Endothelial cell of umbilical vein (primary cell): ENCODE results near the gene HERC6. TPM values are rescaled to one million over a fixed set of nuclear protein-coding genes. Genes with fewer than 3 reads are reported as not detected.
A peak's percentile ranks its signal among the peaks of the same experiment; 100 is the strongest.

Experiments
- BruUV-seq: library from RNA; stranded (reverse); fragments of 400-500 nt; replicated peaks from 2 replicates; lab custom pipeline; 2021; lab: Mats Ljungman, UMichigan
- CTCF ChIA-PET: fragments of 300-600, 350-600 bp; sonication (Branson Sonifier 250); formaldehyde crosslinking; loops from one replicate; lab custom pipeline; 2021; ENCODE audit warnings: antibody characterized with exemption, inconsistent platforms; lab: Charles Lee
- POLR2A ChIA-PET: fragments of 300-600, 350-600 bp; sonication (Branson Sonifier 250); formaldehyde crosslinking; loops from one replicate; lab custom pipeline; 2021; ENCODE audit warnings: antibody characterized with exemption, inconsistent platforms; lab: Charles Lee
- DNase-seq: peaks from one replicate; pipeline ENCODE4 v3.0.0-alpha.2; 2011; ENCODE audit warnings: low read depth, low spot score
- FAIRE-seq: peaks from 2 replicates; lab custom pipeline; 2011; peaks lifted over from hg19 to GRCh38; lab: Jason Lieb, UNC
- H2AFZ ChIP-seq: 2 replicates; pipeline ENCODE4 v1.6.0; 2012; ENCODE audit warnings: low read depth, low read length, control low read depth, inconsistent platforms
- H3K27ac ChIP-seq: 2 replicates; pipeline ENCODE4 v1.5.1; 2011; ENCODE audit warnings: low read depth, mild to moderate bottlenecking, control low read depth, low read length, moderate library complexity; ENCODE audit not compliant: insufficient read depth
- H3K27me3 ChIP-seq, 2 experiments: 2 replicates each; pipeline versions ENCODE4 v1.6.0 to v1.6.1; 2011; ENCODE audit warnings: low read length in 2 of 2, mixed read lengths in 1 of 2; ENCODE audit not compliant: control insufficient read depth in 2 of 2, insufficient read depth in 2 of 2
- H3K36me3 ChIP-seq, 2 experiments: 2 replicates in 1 of 2; 3 replicates in 1 of 2; pipeline ENCODE4 v1.5.1; 2011; ENCODE audit warnings: low read length in 2 of 2, mild to moderate bottlenecking in 1 of 2, moderate library complexity in 1 of 2; ENCODE audit not compliant: control insufficient read depth in 2 of 2, insufficient read depth in 2 of 2; ENCODE audit errors: extremely low read depth in 1 of 2
- H3K4me1 ChIP-seq: 3 replicates; pipeline ENCODE4 v1.5.1; 2011; ENCODE audit warnings: mild to moderate bottlenecking, low read length; ENCODE audit not compliant: control insufficient read depth, insufficient read depth; ENCODE audit errors: extremely low read depth
- H3K4me2 ChIP-seq: 2 replicates; pipeline ENCODE4 v1.6.1; 2011; ENCODE audit warnings: low read length, control low read depth, mixed read lengths; ENCODE audit not compliant: insufficient read depth
- H3K4me3 ChIP-seq, 3 experiments: fragments of 200-600 bp in 1 of 3; sonication (generic), shearing (Covaris generic) in 1 of 3; replicated peaks in 1 of 3; 2 replicates each; pipeline ENCODE4 v1.5.1; 2011 to 2016; ENCODE audit warnings: control low read depth in 3 of 3, low read length in 3 of 3, mild to moderate bottlenecking in 2 of 3, inconsistent platforms in 1 of 3, low read depth in 1 of 3, moderate library complexity in 1 of 3; ENCODE audit not compliant: insufficient read depth in 1 of 3
- H3K79me2 ChIP-seq: 2 replicates; pipeline ENCODE4 v1.6.0; 2012; ENCODE audit warnings: low read length, inconsistent platforms; ENCODE audit not compliant: control insufficient read depth, insufficient read depth
- H3K9ac ChIP-seq: replicated peaks from 2 replicates; pipeline ENCODE3; 2011; ENCODE audit warnings: low read length, control low read depth; ENCODE audit not compliant: insufficient read depth; ENCODE audit errors: extremely low read depth
- H3K9me1 ChIP-seq: replicated peaks from 3 replicates; pipeline ENCODE4 v1.6.0; 2011; ENCODE audit warnings: mild to moderate bottlenecking, low read length; ENCODE audit not compliant: control insufficient read depth, insufficient read depth; ENCODE audit errors: extremely low read depth
- H3K9me3 ChIP-seq: replicated peaks from 2 replicates; pipeline ENCODE4 v1.5.1; 2012; ENCODE audit warnings: low read length, inconsistent platforms; ENCODE audit not compliant: control insufficient read depth, insufficient read depth
- H4K20me1 ChIP-seq: replicated peaks from 2 replicates; pipeline ENCODE3; 2011; ENCODE audit warnings: mild to moderate bottlenecking, low read length; ENCODE audit not compliant: control insufficient read depth, insufficient read depth; ENCODE audit errors: extremely low read depth
- EZH2 ChIP-seq: IDR thresholded peaks from 2 replicates; pipeline ENCODE4 v1.6.1; 2012; ENCODE audit warnings: borderline replicate concordance, low read depth, mild to moderate bottlenecking, moderate library complexity, low read length, inconsistent platforms; ENCODE audit not compliant: severe bottlenecking
- FOS ChIP-seq: IDR thresholded peaks from 2 replicates; pipeline ENCODE4 v1.6.1; 2011; ENCODE audit warnings: mild to moderate bottlenecking, low read length, moderate library complexity, borderline replicate concordance; ENCODE audit not compliant: insufficient read depth
- GATA2 ChIP-seq: IDR thresholded peaks from 2 replicates; pipeline ENCODE4 v1.7.0; 2011; ENCODE audit warnings: low read depth, mild to moderate bottlenecking, moderate library complexity, mixed read lengths, low read length; ENCODE audit not compliant: insufficient read length, insufficient read depth
- JUN ChIP-seq: IDR thresholded peaks from 2 replicates; pipeline ENCODE4 v1.6.1; 2011; ENCODE audit warnings: borderline replicate concordance, low read depth; ENCODE audit not compliant: insufficient read length, insufficient read depth
- MYC ChIP-seq: IDR thresholded peaks from one replicate; pipeline ENCODE4 v1.6.1; 2011; ENCODE audit warnings: mild to moderate bottlenecking, low read depth, low read length
- POLR2A ChIP-seq: IDR thresholded peaks from 2 replicates; pipeline ENCODE4 v1.6.1; 2012; ENCODE audit warnings: low read depth, mild to moderate bottlenecking, control low read depth, low read length
- POLR2AphosphoS5 ChIP-seq: IDR thresholded peaks from 2 replicates; pipeline ENCODE4 v1.6.1; 2012; ENCODE audit warnings: low read depth, mild to moderate bottlenecking, control low read depth, low read length, moderate library complexity; ENCODE audit not compliant: insufficient read depth
- dilution Hi-C: fragments of 300-500 bp; cut with MboI; formaldehyde crosslinking; loops from one replicate; pipeline ENCODE4 v1.15.0; 2019; ENCODE audit warnings: low sequenced_read_pairs; ENCODE audit not compliant: extremely low pct_ligation_motif_present
- intact Hi-C: fragments of 100-400 bp; cut with micrococcal nuclease; formaldehyde crosslinking; loops from one replicate; pipeline ENCODE4 v1.10.0; 2022
- polyA plus RNA-seq, 4 experiments: library from polyadenylated mRNA; depleted of rRNA in 3 of 4; stranded (reverse) in 3 of 4; unstranded in 1 of 4; fragments of >200 nt; gene quantifications; 2 replicates each; pipeline versions ENCODE4 v1.2.1 to v1.2.3, GENCODE V29; 2011 to 2012; ENCODE audit warnings: missing spikeins in 1 of 4
- total RNA-seq: library from RNA; stranded (reverse); gene quantifications from 2 replicates; pipeline ENCODE4 v1.2.3, GENCODE V29; 2021
- TF ChIP-seq, protein P1 (sequence below): IDR thresholded peaks from 2 replicates; pipeline ENCODE4 v1.6.1; 2011; ENCODE audit not compliant: insufficient read depth, insufficient read length
- TF ChIP-seq, protein P2 (sequence below), 2 donors: IDR thresholded peaks; 1 replicate in 1 of 2; 2 replicates in 1 of 2; pipeline ENCODE4 v1.5.1; 2011; ENCODE audit warnings: low read length in 2 of 2, mild to moderate bottlenecking in 2 of 2, moderate library complexity in 2 of 2, control low read depth in 1 of 2, inconsistent platforms in 1 of 2, low read depth in 1 of 2; ENCODE audit not compliant: insufficient read depth in 1 of 2; ENCODE audit errors: extremely low read depth in 1 of 2

The HERC6 gene
- total and polyA plus RNA-seq, 2 donors (not counting 3 experiments of a cell fraction or from before 2014, with no cell fraction given) = 2.1 to 5.0 TPM

DNA sequence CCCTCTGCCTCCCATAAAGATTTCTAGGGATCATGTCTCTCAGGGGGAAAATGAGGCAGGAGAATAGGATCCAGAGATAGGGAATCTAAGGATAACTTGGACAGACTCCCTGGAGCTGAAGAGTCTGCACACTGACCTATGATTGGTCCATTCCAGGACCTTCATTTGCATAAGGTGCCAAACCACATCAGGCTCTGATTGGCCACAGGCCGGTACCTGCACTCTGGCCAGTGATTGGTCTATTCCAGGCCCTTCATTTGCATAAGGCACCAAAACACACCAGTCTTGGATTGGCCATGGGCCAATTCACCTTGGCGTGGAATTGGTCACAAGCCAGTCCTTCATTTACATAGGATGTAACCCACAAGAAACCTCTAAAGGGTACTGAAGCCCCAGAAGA, 74.3 kb downstream of the HERC6 start:
- peaks cover 4 to 6% of the 10 kb centered on the region in 2 experiments for H3K27me3 ChIP-seq
- H3K9me1 ChIP-seq = no peaks in the 10 kb centered on the region
- no peak overlapping the region for H3K4me2 ChIP-seq
- H4K20me1 ChIP-seq = no peaks in the 10 kb centered on the region
- H3K79me2 ChIP-seq = no peaks in the 10 kb centered on the region
- ChIA-PET POLR2A (no interaction called here), CTCF (no interaction called here)
- FAIRE-seq = no peak
- dilution Hi-C loops = no loop called here
- BruUV-seq = no TSS peak
- H3K4me1 ChIP-seq = no peaks in the 10 kb centered on the region
- H3K4me3 ChIP-seq = no peak overlapping the region
- no peak overlapping the region for H3K9ac ChIP-seq
- TF ChIP-seq, protein P1, sequence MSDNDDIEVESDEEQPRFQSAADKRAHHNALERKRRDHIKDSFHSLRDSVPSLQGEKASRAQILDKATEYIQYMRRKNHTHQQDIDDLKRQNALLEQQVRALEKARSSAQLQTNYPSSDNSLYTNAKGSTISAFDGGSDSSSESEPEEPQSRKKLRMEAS = no peak
- no peak for TF ChIP-seq EZH2
- TF ChIP-seq, protein P2, sequence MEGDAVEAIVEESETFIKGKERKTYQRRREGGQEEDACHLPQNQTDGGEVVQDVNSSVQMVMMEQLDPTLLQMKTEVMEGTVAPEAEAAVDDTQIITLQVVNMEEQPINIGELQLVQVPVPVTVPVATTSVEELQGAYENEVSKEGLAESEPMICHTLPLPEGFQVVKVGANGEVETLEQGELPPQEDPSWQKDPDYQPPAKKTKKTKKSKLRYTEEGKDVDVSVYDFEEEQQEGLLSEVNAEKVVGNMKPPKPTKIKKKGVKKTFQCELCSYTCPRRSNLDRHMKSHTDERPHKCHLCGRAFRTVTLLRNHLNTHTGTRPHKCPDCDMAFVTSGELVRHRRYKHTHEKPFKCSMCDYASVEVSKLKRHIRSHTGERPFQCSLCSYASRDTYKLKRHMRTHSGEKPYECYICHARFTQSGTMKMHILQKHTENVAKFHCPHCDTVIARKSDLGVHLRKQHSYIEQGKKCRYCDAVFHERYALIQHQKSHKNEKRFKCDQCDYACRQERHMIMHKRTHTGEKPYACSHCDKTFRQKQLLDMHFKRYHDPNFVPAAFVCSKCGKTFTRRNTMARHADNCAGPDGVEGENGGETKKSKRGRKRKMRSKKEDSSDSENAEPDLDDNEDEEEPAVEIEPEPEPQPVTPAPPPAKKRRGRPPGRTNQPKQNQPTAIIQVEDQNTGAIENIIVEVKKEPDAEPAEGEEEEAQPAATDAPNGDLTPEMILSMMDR (IDR thresholded peaks at IDR 0.05; ENCODE audit: extremely low read depth in 1 of 2, insufficient read depth in 1 of 2, low read depth in 1 of 2, low read length in 2 of 2) = no peak
- H2AFZ ChIP-seq = no peak overlapping the region
- no peak overlapping the region for H3K27ac ChIP-seq
- intact Hi-C loops = loop anchor here (10.0 kb wide), 3 partner anchors 142 to 798 kb away; partner anchors contain the start of genes DMP1 and HERC3
- no peak for DNase-seq
- H3K9me3 ChIP-seq = no peaks in the 10 kb centered on the region
- H3K36me3 ChIP-seq = no peaks in the 10 kb centered on the region

DNA sequence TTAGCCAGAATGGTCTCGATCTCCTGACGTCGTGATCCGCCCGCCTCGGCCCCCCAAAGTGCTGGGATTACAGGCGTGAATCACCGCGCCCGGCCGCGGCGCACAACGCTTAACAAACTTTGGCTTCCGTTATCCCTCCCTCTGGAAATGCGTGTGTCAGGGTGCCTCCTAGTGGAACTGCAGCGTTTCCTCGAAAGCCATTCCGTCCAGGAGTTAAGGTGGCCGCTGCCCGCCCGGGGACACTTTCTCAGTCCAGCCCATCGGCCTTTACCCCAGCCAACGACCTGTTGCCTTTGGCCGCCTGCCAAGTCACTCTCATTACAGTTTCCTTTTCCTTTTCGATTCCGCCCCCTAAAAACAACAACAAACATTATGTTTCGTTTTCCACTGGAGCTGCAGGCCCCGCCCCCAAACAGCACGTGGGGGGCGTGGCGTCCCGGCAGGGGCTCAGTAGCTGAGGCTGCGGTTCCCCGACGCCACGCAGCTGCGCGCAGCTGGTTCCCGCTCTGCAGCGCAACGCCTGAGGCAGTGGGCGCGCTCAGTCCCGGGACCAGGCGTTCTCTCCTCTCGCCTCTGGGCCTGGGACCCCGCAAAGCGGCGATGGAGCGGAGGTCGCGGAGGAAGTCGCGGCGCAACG, 78.1 kb downstream of the HERC6 start, which contains the start of gene HERC5:
Gene HERC5 (plus strand): TSS at position 450 of the 637 bp plus-strand sequence. CDS start 151 bp downstream, at position 601.
- dilution Hi-C loops (no loop called here), intact Hi-C loops (loop anchor here (1.0 to 10.0 kb wide), 12 partner anchors 58 to 802 kb away; partner anchors contain the start of genes DMP1, HERC3, PPM1K and PYURF)
- H3K9ac ChIP-seq = no peak within 1 kb of the TSS
- H3K4me2 ChIP-seq = peak within 1 kb of the TSS; percentile 29
- H3K4me1 ChIP-seq = no peaks in the 10 kb centered on the region
- BruUV-seq = no TSS peak
- peak within 1 kb of the TSS in 2 of 3 experiments; percentile 18 to 43 for H3K4me3 ChIP-seq
- POLR2A ChIA-PET = no interaction called here
- H3K27me3 ChIP-seq = peaks cover 8 to 28% of the 10 kb centered on the region in 2 experiments
- DNase-seq (peak; percentile 97), FAIRE-seq (peak; percentile 99)
- H3K79me2 ChIP-seq = no peaks in the 10 kb centered on the region
- H4K20me1 ChIP-seq = no peaks in the 10 kb centered on the region
- no peaks in the 10 kb centered on the region for H3K9me3 ChIP-seq
- no peaks in the 10 kb centered on the region for H3K9me1 ChIP-seq
- H3K36me3 ChIP-seq = no peaks in the 10 kb centered on the region
- TF ChIP-seq, protein P1 = peak; percentile 89
- no peak for TF ChIP-seq JUN
- TF ChIP-seq POLR2AphosphoS5 = peak; percentile 84
- TF ChIP-seq FOS = peak; percentile 29
- no peak for TF ChIP-seq POLR2A
- no peak for TF ChIP-seq GATA2
- TF ChIP-seq MYC = no peak
- TF ChIP-seq, protein P2 (IDR thresholded peaks at IDR 0.05; ENCODE audit: extremely low read depth in 1 of 2, insufficient read depth in 1 of 2, low read depth in 1 of 2, low read length in 2 of 2) = peak; percentile 52 to 70
- TF ChIP-seq EZH2 = no peak
- H2AFZ ChIP-seq = peak within 1 kb of the TSS; percentile 74
- CTCF ChIA-PET = interaction anchor here (0.6 to 3.3 kb wide), 17 partner anchors 8 to 245 kb away, joined by 3 to 49 read pairs (median 4); partner anchors contain the start of genes HERC6, PPM1K and PYURF
- H3K27ac ChIP-seq = no peak within 1 kb of the TSS
